GDM1 (cell line): ENCODE data around the gene PRSS27.
A peak's percentile ranks its signal among the peaks of the same experiment; 100 is the strongest.
"Not testable (repeated sequence)": the region's sequence is repeated elsewhere in the genome, so short reads cannot be mapped to it uniquely, and the experiment has no call there.

Experiments
- DNase-seq: peaks from one replicate; lab custom pipeline; 2025; lab: John Stamatoyannopoulos, UW

The PRSS27 gene

GRCh38 chr16:2673066-2673999, 46.7 kb downstream of the PRSS27 start:
- peak; percentile 93 for DNase-seq

- no peak for DNase-seq
Observed at GRCh38 chr16:2671741-2672140, 48.3 kb downstream of the PRSS27 start.

GRCh38 chr16:2671193-2671592, 48.8 kb downstream of the PRSS27 start:
- not testable (repeated sequence) for DNase-seq

GRCh38 chr16:2670017-2670416, 50.0 kb downstream of the PRSS27 start:
- not testable (repeated sequence) for DNase-seq

- DNase-seq, result not testable (repeated sequence)
Observed at GRCh38 chr16:2669587-2669986, 50.4 kb downstream of the PRSS27 start.

- not testable (repeated sequence) for DNase-seq
Observed at GRCh38 chr16:2666671-2667070, 53.4 kb downstream of the PRSS27 start.

GRCh38 chr16:2664574-2664982, 55.4 kb downstream of the PRSS27 start:
- no peak for DNase-seq

GRCh38 chr16:2663553-2664546, 56.2 kb downstream of the PRSS27 start:
- no peak for DNase-seq
